Measurements from ENCODE around the gene HTN3.
"Not testable (repeated sequence)": the region's sequence is repeated elsewhere in the genome, so short reads cannot be mapped to it uniquely, and the experiment has no call there.

Gene HTN3

DNA sequence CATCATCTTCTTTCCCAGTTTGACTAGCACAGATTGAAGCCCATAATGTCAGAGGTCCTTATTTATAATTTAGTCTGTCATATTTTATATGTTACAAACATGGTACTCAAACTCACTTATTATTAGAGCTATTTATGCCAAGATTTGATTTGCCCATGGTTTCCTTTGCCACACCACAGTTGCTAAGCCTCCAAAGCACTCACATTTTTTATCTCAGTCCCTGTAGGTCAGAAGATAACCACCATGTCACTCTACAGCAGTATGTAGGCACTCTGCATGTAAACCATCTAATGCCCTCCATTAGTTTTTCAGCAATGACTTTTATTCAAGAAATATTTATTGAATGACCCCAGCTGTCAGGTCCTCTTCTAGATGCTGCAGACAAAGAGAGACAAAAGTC lies 25.8 kb upstream of the HTN3 start:
- no peak for TF ChIP-seq CTCF (IDR thresholded peaks at IDR 0.05)

GRCh38 chr4:70008771-70009170 lies 19.5 kb upstream of the HTN3 start:
- TF ChIP-seq CTCF (IDR thresholded peaks at IDR 0.05), result no peak

GRCh38 chr4:70023218-70023617 lies 5.0 kb upstream of the HTN3 start:
- no peak for TF ChIP-seq CTCF (IDR thresholded peaks at IDR 0.05)

DNA sequence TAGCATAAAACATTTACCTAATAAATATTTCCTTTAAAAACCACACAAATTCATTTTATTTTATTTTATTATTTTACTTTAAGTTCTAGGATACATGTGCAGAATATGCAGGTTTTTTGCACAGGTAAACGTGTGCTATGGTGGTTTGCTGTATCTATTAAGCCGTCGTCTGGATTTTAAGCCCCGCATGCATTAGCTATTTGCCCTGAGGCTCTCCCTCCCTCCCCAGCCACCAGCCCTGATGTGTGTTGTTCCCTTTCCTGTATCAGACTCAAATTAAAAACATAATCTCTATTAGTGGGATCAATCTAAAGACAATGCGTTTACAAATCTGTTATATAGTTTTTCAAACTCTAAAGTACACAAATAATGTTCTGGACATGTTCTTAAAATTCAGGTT lies 1.2 kb upstream of the HTN3 start:
- TF ChIP-seq CTCF (IDR thresholded peaks at IDR 0.05), result no peak

GRCh38 chr4:70041652-70042286 lies 13.5 kb downstream of the HTN3 start:
- no peak for TF ChIP-seq CTCF (IDR thresholded peaks at IDR 0.05)

DNA sequence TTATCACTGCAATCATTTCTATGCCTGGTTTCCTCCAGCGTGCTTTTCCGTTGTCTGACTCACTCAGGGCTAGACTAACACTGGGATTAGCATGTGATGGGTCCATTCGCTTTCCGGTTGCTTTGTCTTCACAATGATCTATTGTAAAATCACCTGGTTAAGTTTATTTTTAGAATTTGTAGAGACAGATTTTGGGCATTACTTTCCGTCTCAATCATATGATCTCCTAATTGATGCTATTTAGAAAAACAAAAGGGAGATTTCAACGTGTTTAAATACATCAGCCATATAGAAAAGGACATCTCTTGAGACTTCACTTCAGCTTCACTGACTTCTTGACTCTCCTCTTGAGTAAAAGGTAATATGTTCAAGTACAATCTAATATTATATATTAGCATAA lies 21.9 kb downstream of the HTN3 start, which contains the start of gene HTN1:
Gene HTN1 (plus strand): TSS at position 301 of the 400 bp plus-strand sequence. CDS start 2,639 bp downstream, outside the sequence.
- not testable (repeated sequence) for TF ChIP-seq CTCF (IDR thresholded peaks at IDR 0.05)

DNA sequence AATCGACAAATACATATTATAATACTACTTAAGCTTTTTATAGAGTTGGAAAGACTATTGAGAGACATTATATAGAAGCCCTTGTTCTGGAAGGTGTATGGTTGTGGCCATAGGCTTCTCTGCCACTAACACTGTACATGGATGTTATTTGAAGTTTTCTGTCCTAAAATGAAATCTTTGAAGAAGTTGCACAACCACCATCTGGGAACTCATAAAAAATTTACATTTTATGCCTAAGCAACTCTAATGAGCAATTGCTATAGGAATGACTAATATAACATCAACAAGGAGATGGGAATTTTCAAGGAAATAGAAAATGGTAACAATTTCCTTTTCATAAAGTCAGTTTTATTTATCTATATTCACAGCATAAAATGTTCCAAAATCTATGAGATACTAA lies 29.4 kb downstream of the HTN3 start:
- TF ChIP-seq CTCF (IDR thresholded peaks at IDR 0.05), result no peak

DNA sequence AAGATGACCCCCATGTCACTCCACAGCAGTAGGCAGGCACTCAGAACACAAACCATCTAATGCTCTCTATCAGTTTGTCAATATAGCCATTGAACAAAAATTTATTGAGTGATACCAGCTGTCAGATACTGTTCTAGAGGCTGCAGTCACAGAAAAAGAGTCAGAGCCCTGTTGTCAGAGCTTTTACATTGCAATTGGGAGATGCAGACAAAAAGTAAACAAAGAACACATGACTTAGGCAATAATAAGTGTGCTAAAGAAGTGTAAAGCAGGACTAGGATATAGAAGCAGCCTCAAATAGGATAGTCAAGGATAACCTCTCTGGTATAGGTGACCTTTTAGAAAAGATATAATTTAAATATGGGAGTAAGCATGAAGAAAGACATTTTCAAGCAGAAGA lies 30.9 kb downstream of the HTN3 start:
- TF ChIP-seq CTCF (IDR thresholded peaks at IDR 0.05), result no peak
